H1 (cell line): ENCODE data around the gene PAQR4. TPM values are rescaled to one million over a fixed set of nuclear protein-coding genes. Genes with fewer than 3 reads are reported as not detected.

Experiments used
- CTCF ChIA-PET: fragments of 300-600 bp; sonication (Branson Sonifier 250); formaldehyde crosslinking; loops from one replicate; lab custom pipeline; 2021; ENCODE audit not compliant: partially characterized antibody; lab: Charles Lee
- POLR2A ChIA-PET: fragments of 300-600 bp; sonication (Branson Sonifier 250); formaldehyde crosslinking; loops from one replicate; lab custom pipeline; 2021; ENCODE audit warnings: inconsistent platforms; ENCODE audit not compliant: partially characterized antibody; lab: Charles Lee
- DNase-seq, 2 experiments: peaks; one replicate each; pipeline versions ENCODE4 v3.0.0 to v3.0.0-alpha.2; 2010 to 2022; ENCODE audit warnings: low spot score in 2 of 2, low read depth in 1 of 2, mixed read lengths in 1 of 2
- FAIRE-seq: peaks from 2 replicates; lab custom pipeline; 2011; peaks lifted over from hg19 to GRCh38; lab: Jason Lieb, UNC
- H2AFZ ChIP-seq: 2 replicates; pipeline ENCODE4 v1.8.1; 2012; ENCODE audit warnings: low read length, inconsistent platforms
- H2AK5ac ChIP-seq: 2 replicates; pipeline ENCODE4 v1.6.1; 2013; ENCODE audit warnings: low read depth, low read length
- H2BK120ac ChIP-seq: replicated peaks from 2 replicates; pipeline ENCODE3; 2013; ENCODE audit warnings: low read depth, low read length, inconsistent platforms
- H2BK12ac ChIP-seq: 2 replicates; pipeline ENCODE4 v1.6.1; 2013; ENCODE audit warnings: low read depth, low read length
- H2BK15ac ChIP-seq: 2 replicates; pipeline ENCODE4 v1.6.1; 2013; ENCODE audit warnings: low read length
- H2BK20ac ChIP-seq: 2 replicates; pipeline ENCODE4 v1.6.1; 2013; ENCODE audit warnings: low read length
- H2BK5ac ChIP-seq: 2 replicates; pipeline ENCODE4 v1.6.1; 2013; ENCODE audit warnings: low read depth, low read length
- H3K14ac ChIP-seq: 2 replicates; pipeline ENCODE4 v1.6.1; 2013; ENCODE audit warnings: inconsistent platforms; ENCODE audit not compliant: insufficient read length
- H3K18ac ChIP-seq: 2 replicates; pipeline ENCODE4 v1.6.1; 2013; ENCODE audit warnings: low read length; ENCODE audit errors: extremely low read depth
- H3K23ac ChIP-seq: 2 replicates; pipeline ENCODE4 v1.6.1; 2013; ENCODE audit warnings: inconsistent platforms; ENCODE audit not compliant: insufficient read length
- H3K23me2 ChIP-seq: 2 replicates; pipeline ENCODE4 v1.6.1; 2013; ENCODE audit warnings: low read depth, low read length
- H3K27ac ChIP-seq: 2 replicates; pipeline ENCODE4 v1.6.1; 2011; ENCODE audit warnings: low read depth, low read length, inconsistent platforms
- H3K27me3 ChIP-seq, 4 experiments: replicated peaks in 1 of 4; 1 replicate in 1 of 4; 2 replicates in 3 of 4; pipeline versions ENCODE4 v1.6.1 to v1.8.1; 2011 to 2013; ENCODE audit warnings: low read length in 3 of 4, mild to moderate bottlenecking in 3 of 4, inconsistent platforms in 2 of 4, mixed read lengths in 2 of 4, moderate library complexity in 1 of 4; ENCODE audit not compliant: control insufficient read depth in 3 of 4, insufficient read depth in 3 of 4; ENCODE audit errors: extremely low read depth in 1 of 4
- H3K36me3 ChIP-seq, 4 experiments: 2 replicates each; pipeline versions ENCODE4 v1.6.1 to v1.8.1; 2011 to 2013; ENCODE audit warnings: mild to moderate bottlenecking in 4 of 4, low read length in 3 of 4, moderate library complexity in 2 of 4, control low read depth in 1 of 4, inconsistent platforms in 1 of 4; ENCODE audit not compliant: insufficient read depth in 4 of 4, control insufficient read depth in 2 of 4
- H3K4ac ChIP-seq: replicated peaks from 2 replicates; pipeline ENCODE3; 2013; ENCODE audit warnings: low read length, low read depth, mixed read lengths, inconsistent platforms; ENCODE audit not compliant: insufficient read length
- H3K4me1 ChIP-seq, 4 experiments: replicated peaks in 1 of 4; 1 replicate in 1 of 4; 2 replicates in 3 of 4; pipeline versions ENCODE4 v1.6.1 to v1.8.1; 2011 to 2013; ENCODE audit warnings: low read length in 3 of 4, inconsistent platforms in 2 of 4, mixed read lengths in 1 of 4; ENCODE audit not compliant: insufficient read depth in 4 of 4, control insufficient read depth in 3 of 4
- H3K4me2 ChIP-seq, 2 experiments: 2 replicates each; pipeline versions ENCODE4 v1.6.1 to v1.8.1; 2011 to 2013; ENCODE audit warnings: low read depth in 2 of 2, low read length in 2 of 2, control low read depth in 1 of 2, inconsistent platforms in 1 of 2, mild to moderate bottlenecking in 1 of 2; ENCODE audit not compliant: insufficient read depth in 1 of 2
- H3K4me3 ChIP-seq, 4 experiments: fragments of 200-600, 300-600 bp in 1 of 4; sonication (generic), shearing (Covaris generic), sonication (Bioruptor Twin) in 1 of 4; 2 replicates each; pipeline versions ENCODE4 v1.5.1 to v1.8.1; 2011 to 2016; ENCODE audit warnings: low read length in 4 of 4, low read depth in 3 of 4, control low read depth in 2 of 4, inconsistent platforms in 2 of 4, mild to moderate bottlenecking in 2 of 4, mixed read lengths in 1 of 4, moderate library complexity in 1 of 4; ENCODE audit not compliant: insufficient read depth in 2 of 4; ENCODE audit errors: extremely low read depth in 1 of 4
- H3K56ac ChIP-seq: replicated peaks from 2 replicates; pipeline ENCODE3; 2013; ENCODE audit warnings: low read depth, mild to moderate bottlenecking, mixed read lengths, low read length, inconsistent platforms; ENCODE audit not compliant: insufficient read length
- H3K79me1 ChIP-seq: 2 replicates; pipeline ENCODE4 v1.6.1; 2013; ENCODE audit warnings: low read depth, low read length, control low read depth
- H3K79me2 ChIP-seq, 2 experiments: 2 replicates each; pipeline versions ENCODE4 v1.6.1 to v1.8.1; 2012 to 2013; ENCODE audit warnings: low read length in 2 of 2, mild to moderate bottlenecking in 2 of 2, inconsistent platforms in 1 of 2; ENCODE audit not compliant: insufficient read depth in 2 of 2, control insufficient read depth in 1 of 2
- H3K9ac ChIP-seq, 4 experiments: replicated peaks in 1 of 4; 1 replicate in 1 of 4; 2 replicates in 3 of 4; pipeline versions ENCODE4 v1.6.1 to v1.8.1; 2011 to 2013; ENCODE audit warnings: low read depth in 3 of 4, low read length in 3 of 4, control low read depth in 2 of 4, mild to moderate bottlenecking in 2 of 4, moderate library complexity in 2 of 4, inconsistent platforms in 1 of 4; ENCODE audit errors: extremely low read depth in 1 of 4
- H3K9me3 ChIP-seq, 2 experiments: 2 replicates each; pipeline versions ENCODE4 v1.6.1 to v1.8.1; 2012 to 2013; ENCODE audit warnings: mild to moderate bottlenecking in 2 of 2, moderate library complexity in 2 of 2, control low read depth in 1 of 2, inconsistent platforms in 1 of 2, low read depth in 1 of 2, low read length in 1 of 2, mixed read lengths in 1 of 2; ENCODE audit not compliant: insufficient read depth in 2 of 2
- H4K20me1 ChIP-seq, 2 experiments: replicated peaks in 1 of 2; 2 replicates each; pipeline versions ENCODE3 to v1.8.1; 2011 to 2013; ENCODE audit warnings: inconsistent platforms in 2 of 2, low read length in 2 of 2, mild to moderate bottlenecking in 1 of 2; ENCODE audit not compliant: insufficient read depth in 2 of 2, control insufficient read depth in 1 of 2
- H4K5ac ChIP-seq: 2 replicates; pipeline ENCODE4 v1.6.1; 2013; ENCODE audit warnings: low read length, low read depth, mixed read lengths, inconsistent platforms; ENCODE audit not compliant: insufficient read length
- H4K8ac ChIP-seq: 2 replicates; pipeline ENCODE4 v1.8.0; 2013; ENCODE audit warnings: mild to moderate bottlenecking, moderate library complexity, low read length, inconsistent platforms; ENCODE audit not compliant: insufficient read depth; ENCODE audit errors: extremely low read depth
- H4K91ac ChIP-seq: replicated peaks from 2 replicates; pipeline ENCODE3; 2013; ENCODE audit warnings: low read length, mixed read lengths, inconsistent platforms; ENCODE audit not compliant: insufficient read length
- ASH2L ChIP-seq: fragments of 200-600, 300-600 bp; sonication (generic); IDR thresholded peaks from one replicate; pipeline ENCODE4 v1.7.1; 2017; ENCODE audit warnings: low read length
- KDM5A ChIP-seq: fragments of 200-600 bp; IDR thresholded peaks from 2 replicates; pipeline ENCODE4 v1.7.1; 2012; ENCODE audit warnings: mild to moderate bottlenecking, low read length, inconsistent platforms, mixed read lengths
- MAFK ChIP-seq: IDR thresholded peaks from 2 replicates; pipeline ENCODE4 v1.6.1; 2012; ENCODE audit warnings: low read depth, mild to moderate bottlenecking, improper control_type of control experiment, low read length
- SIX5 ChIP-seq: IDR thresholded peaks from 2 replicates; pipeline ENCODE4 v1.6.1; 2011; ENCODE audit warnings: mild to moderate bottlenecking, low read depth, low read length
- SP4 ChIP-seq: IDR thresholded peaks from 2 replicates; pipeline ENCODE4 v1.6.1; 2012; ENCODE audit warnings: low read length, inconsistent platforms
- WGBS, 2 experiments: shearing (Covaris generic) in 1 of 2; methylation state at CpG; one replicate each; pipeline versions ENCODE4 v1.1.6 to v1.1.7; 2013 to 2015; ENCODE audit warnings: low lambda C conversion rate in 2 of 2, mixed read lengths in 2 of 2, inconsistent platforms in 1 of 2, low coverage in 1 of 2, missing lambda C conversion rate in 1 of 2; ENCODE audit not compliant: insufficient replicate concordance in 2 of 2, insufficient coverage in 1 of 2, insufficient read length in 1 of 2; ENCODE audit errors: extremely low coverage in 1 of 2, missing lambda C conversion rate in 1 of 2; 5-methylcytosine and 5-hydroxymethylcytosine counted together
- polyA plus RNA-seq, 7 experiments: library from polyadenylated mRNA; depleted of rRNA in 3 of 7; stranded (reverse) in 5 of 7; unstranded in 2 of 7; fragments of >200 nt in 5 of 7; fragments of 200-250 nt in 2 of 7; gene quantifications; 1 replicate in 5 of 7; 2 replicates in 1 of 7; 4 replicates in 1 of 7; pipeline versions ENCODE4 v1.2.1 to v1.2.3, GENCODE V29; 2011 to 2013; ENCODE audit warnings: missing spikeins in 2 of 7, mixed read lengths in 2 of 7
- total RNA-seq: library from RNA; stranded (reverse); fragmentation: NEBNext Ultra II Directional; extraction: Animal tissue kit (Norgen Biotek cat#: 25700); gene quantifications from 2 replicates; pipeline ENCODE4 v1.2.1, GENCODE V29; 2021
- TF ChIP-seq, protein P1 (sequence below): IDR thresholded peaks from 2 replicates; pipeline ENCODE4 v1.6.1; 2011; ENCODE audit warnings: low read length, improper control_type of control experiment

PAQR4 gene
- total and polyA plus RNA-seq, 2 of the 8 experiments (the other 6 are each of a cell fraction or from before 2014, with no cell fraction given): 28.2 to 34.6 TPM

DNA sequence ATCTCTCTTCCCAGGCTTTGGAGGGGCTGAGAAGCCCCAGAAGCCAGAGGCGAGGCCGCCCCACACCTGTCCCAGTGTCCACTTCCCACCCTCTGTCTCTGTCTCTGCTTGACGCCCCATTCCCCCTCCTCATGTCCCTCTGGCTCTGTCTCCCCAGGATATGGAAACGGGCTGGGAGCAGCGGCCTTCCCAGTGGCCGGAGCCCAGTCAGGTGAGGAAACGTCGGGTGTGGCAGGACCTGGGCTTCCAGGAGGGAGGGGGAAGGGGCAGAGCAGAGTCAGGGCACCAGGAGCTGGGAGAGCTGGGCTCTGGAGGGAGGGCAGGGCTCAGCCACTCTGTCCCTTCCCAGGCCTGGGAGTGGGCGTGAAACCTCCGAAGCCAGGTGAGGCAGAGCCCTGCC lies 21.7 kb downstream of the PAQR4 start:
- DNase-seq (no peak), FAIRE-seq (no peak)
- H3K4me1 ChIP-seq: peaks cover 0 to 28% (median 18%) of the 10 kb centered on the region in 4 experiments; a peak in 6 of 7 replicates
- H4K91ac ChIP-seq: peak overlapping the region; percentile 31
- H2BK15ac ChIP-seq: peak overlapping the region; percentile 61; the same call in 1 of the 2 replicates
- WGBS, 2 experiments: 64% methylated on average over 7 of the region's 10 CpGs; no CpG with 5 or more reads in 1 of the 2 experiments
- H4K8ac ChIP-seq: peak overlapping the region; percentile 11; the same call in 1 of the 2 replicates
- no peaks in the 10 kb centered on the region for H4K20me1 ChIP-seq
- H2BK12ac ChIP-seq: peak overlapping the region; percentile 84; the same call in 1 of the 2 replicates
- no peak for TF ChIP-seq ASH2L
- no peak for TF ChIP-seq SIX5
- TF ChIP-seq MAFK: no peak
- no peak for TF ChIP-seq KDM5A
- TF ChIP-seq, protein P1, sequence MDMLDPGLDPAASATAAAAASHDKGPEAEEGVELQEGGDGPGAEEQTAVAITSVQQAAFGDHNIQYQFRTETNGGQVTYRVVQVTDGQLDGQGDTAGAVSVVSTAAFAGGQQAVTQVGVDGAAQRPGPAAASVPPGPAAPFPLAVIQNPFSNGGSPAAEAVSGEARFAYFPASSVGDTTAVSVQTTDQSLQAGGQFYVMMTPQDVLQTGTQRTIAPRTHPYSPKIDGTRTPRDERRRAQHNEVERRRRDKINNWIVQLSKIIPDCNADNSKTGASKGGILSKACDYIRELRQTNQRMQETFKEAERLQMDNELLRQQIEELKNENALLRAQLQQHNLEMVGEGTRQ: peak; percentile 25; the same call in 1 of the 2 replicates
- no peak for TF ChIP-seq SP4
- no peak overlapping the region for H3K14ac ChIP-seq
- H3K27ac ChIP-seq: no peak overlapping the region
- peak overlapping the region; percentile 19 for H4K5ac ChIP-seq
- H3K56ac ChIP-seq: no peak overlapping the region
- no peak overlapping the region for H3K23ac ChIP-seq
- H3K9ac ChIP-seq: no peak overlapping the region
- H2BK20ac ChIP-seq: no peak overlapping the region
- H3K23me2 ChIP-seq: no peaks in the 10 kb centered on the region; the same call in 1 of the 2 replicates
- H2BK5ac ChIP-seq: peak overlapping the region; percentile 68; the same call in 1 of the 2 replicates
- no peak overlapping the region for H3K4ac ChIP-seq
- H3K18ac ChIP-seq: peak overlapping the region; percentile 32; the same call in 1 of the 2 replicates
- no peaks in the 10 kb centered on the region for H3K36me3 ChIP-seq
- H3K27me3 ChIP-seq: no peaks in the 10 kb centered on the region; a peak in 1 of 7 replicates
- no peak overlapping the region for H3K4me3 ChIP-seq
- ChIA-PET CTCF (interaction anchor here (0.6 to 5.2 kb wide), 5 partner anchors 11 to 193 kb away, joined by 3 to 24 read pairs (median 4); partner anchors contain the start of gene CLDN6), POLR2A (interaction anchor here (1.1 to 15.2 kb wide), 7 partner anchors 8 to 41 kb away, joined by 4 to 200 read pairs (median 12); partner anchors contain the start of genes CLDN6, HCFC1R1, THOC6 and TNFRSF12A)
- H3K79me2 ChIP-seq: no peaks in the 10 kb centered on the region
- H2AFZ ChIP-seq: no peak overlapping the region
- H3K4me2 ChIP-seq: no peak overlapping the region
- no peak overlapping the region for H2BK120ac ChIP-seq
- H3K9me3 ChIP-seq: no peaks in the 10 kb centered on the region
- H2AK5ac ChIP-seq: no peak overlapping the region; the same call in 1 of the 2 replicates
- H3K79me1 ChIP-seq: no peaks in the 10 kb centered on the region
